GM13976 (cell line): ENCODE results near the gene HPGD.

Source experiments
- DNase-seq: peaks from one replicate; pipeline ENCODE4 v3.0.0; 2012; ENCODE audit warnings: low spot score
- in situ Hi-C: fragments of 300-500 bp; cut with MboI; formaldehyde crosslinking; loops from one replicate; pipeline ENCODE4 v1.12.0; 2022; ENCODE audit warnings: low sequenced_read_pairs, mixed read lengths, inconsistent platforms; ENCODE audit not compliant: unreplicated experiment
- TF ChIP-seq, protein P1 (sequence below): IDR thresholded peaks from 2 replicates; pipeline ENCODE4 v1.5.1; 2012; ENCODE audit warnings: borderline replicate concordance, mild to moderate bottlenecking; ENCODE audit not compliant: insufficient read depth; ENCODE audit errors: extremely low read depth, missing control alignments, control extremely low read depth

Gene HPGD

DNA sequence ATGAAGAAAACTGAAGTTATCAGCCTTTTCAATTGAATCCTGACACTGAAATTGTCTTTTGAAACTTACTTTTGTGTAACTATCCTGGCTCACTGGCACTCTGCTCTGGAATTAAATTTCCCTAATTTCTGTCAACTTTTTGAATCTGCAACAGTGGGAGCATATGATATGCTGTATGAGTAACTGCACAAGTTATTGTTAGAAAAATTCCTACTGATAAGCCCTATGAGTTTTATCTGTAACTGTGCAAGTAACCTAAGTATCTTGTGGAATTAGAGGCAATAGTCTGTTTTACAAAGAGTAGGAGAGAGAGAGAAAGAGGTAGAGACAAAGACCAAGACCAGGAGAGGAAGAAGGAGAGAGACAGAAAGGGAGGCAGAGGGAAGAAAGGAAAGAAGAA is 9.2 kb upstream of the HPGD start:
- no peak for DNase-seq
- TF ChIP-seq, protein P1, sequence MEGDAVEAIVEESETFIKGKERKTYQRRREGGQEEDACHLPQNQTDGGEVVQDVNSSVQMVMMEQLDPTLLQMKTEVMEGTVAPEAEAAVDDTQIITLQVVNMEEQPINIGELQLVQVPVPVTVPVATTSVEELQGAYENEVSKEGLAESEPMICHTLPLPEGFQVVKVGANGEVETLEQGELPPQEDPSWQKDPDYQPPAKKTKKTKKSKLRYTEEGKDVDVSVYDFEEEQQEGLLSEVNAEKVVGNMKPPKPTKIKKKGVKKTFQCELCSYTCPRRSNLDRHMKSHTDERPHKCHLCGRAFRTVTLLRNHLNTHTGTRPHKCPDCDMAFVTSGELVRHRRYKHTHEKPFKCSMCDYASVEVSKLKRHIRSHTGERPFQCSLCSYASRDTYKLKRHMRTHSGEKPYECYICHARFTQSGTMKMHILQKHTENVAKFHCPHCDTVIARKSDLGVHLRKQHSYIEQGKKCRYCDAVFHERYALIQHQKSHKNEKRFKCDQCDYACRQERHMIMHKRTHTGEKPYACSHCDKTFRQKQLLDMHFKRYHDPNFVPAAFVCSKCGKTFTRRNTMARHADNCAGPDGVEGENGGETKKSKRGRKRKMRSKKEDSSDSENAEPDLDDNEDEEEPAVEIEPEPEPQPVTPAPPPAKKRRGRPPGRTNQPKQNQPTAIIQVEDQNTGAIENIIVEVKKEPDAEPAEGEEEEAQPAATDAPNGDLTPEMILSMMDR = no peak
- in situ Hi-C loops = no loop called here

DNA sequence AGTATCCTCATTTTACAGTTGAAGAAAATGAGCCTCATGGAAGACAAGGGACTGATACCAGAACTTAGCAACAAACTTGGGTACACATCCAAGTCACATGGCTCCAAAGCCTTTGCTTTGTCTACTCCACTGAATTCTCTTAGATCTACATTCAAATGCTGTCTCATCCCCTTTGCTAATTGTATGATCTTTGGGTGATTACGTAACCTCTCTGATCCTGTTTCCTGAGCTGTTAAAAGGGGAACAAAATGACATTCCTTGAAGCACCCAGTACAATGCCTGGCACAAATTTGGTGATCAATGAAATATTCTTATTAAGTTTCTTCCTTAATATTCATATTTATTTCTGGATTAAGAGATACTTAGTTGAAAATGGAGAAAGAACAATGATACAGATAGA is 5.9 kb upstream of the HPGD start:
- in situ Hi-C loops = no loop called here
- TF ChIP-seq, protein P1 = no peak
- DNase-seq = no peak

DNA sequence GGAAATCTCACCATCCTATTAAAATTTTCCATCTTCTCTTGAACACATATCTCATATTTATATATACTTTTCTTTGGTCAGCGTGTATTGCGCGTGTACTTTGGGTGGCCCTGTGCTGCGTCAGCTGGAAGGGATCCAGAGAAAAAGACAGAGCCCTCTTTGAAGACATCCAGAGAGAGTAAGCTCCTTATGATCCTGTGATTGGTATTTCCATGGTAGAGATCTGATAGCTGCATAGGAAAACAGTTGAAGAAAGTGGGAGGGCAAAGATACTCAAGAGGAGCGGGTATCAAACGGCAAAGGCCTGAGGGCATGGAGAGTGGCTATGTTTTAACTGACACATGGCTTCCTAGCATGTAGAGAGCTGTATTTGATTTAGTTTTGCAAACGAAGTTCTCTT is 4.4 kb upstream of the HPGD start:
- TF ChIP-seq, protein P1 = no peak
- DNase-seq = no peak
- in situ Hi-C loops = no loop called here

DNA sequence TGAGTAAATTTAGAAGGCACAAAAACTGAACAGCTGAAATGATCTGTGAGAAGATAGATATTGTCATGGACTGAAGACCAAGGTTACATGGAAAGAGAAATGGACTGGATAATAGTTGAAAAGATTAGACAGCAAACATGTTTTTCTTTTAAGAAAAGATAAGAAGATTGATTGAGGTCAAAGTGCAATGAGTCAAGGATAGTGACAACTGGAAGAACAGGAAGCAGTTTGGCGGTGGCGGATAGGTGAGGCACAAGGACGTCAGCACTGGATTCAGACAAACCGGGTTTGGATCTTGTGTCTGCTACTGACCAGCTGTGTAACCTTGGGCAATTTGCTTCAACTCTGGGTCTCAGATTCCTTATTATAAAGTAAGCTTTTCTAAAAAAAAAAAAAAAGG is 2.0 kb upstream of the HPGD start:
- TF ChIP-seq, protein P1 = no peak
- in situ Hi-C loops = no loop called here
- DNase-seq = no peak

DNA sequence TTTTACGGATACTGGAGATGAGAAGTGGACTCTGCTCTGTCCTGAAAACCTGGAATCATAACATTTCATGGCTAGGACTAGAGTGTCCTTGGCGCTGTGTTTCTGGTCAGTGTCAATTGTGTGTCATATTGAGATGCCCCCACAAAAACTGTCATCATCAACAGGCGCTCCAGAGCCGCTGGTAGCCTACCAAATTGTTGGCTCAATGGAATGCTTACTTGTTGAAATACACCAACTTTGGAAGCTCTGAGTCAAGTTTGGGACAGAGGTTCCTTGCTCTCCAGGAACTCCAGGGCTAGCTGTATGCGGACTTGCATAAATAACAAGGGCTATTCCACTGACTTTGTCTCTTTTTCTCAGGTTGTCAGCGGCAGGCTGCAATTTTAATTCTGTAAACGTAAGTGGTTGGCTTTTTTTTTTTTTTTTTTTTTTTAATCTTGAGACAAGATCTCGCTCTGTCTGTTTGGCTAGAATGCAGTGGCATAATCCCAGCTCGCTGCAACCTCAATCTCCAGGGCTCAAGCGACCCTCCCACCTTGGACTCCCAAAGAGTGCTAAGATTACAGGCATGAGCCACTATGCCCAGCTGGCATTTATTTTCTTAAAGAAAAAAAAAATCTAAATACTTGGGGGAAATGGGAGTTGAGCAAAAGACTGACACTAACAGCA is 871 bp upstream of the HPGD start:
- in situ Hi-C loops = no loop called here
- DNase-seq = no peak
- TF ChIP-seq, protein P1 = no peak

DNA sequence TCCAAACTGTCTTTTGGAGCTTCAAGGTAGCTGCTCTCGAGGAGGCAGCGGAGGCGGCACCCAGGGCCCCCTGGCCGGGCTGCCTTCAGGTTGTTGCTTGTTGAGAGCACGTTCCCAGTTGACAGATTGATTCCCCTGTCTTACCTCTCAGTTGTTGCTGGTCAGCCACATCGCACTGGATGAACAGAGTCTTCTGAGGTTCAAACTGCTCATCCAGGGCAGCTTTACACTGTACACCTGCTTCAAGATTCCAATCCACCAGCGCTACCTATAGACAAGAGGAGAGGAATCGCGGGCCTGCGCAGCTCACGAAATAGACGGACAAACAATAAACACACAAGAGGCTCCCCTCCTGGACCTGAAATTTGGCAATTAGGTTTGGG is 497 bp downstream of the HPGD start:
- in situ Hi-C loops = no loop called here
- TF ChIP-seq, protein P1 = no peak
- DNase-seq = no peak
